Prostate gland (tissue), 2 donors: ENCODE data around the gene RNPEPL1. TPM values are rescaled to one million over a fixed set of nuclear protein-coding genes. Genes with fewer than 3 reads are reported as not detected.

Source experiments
- DNase-seq: peaks from one replicate; pipeline ENCODE4 v3.0.0-alpha.2; 2019; ENCODE audit warnings: low spot score
- H3K27ac ChIP-seq, 2 donors: fragments of 200-600 bp; sonication (generic); 2 replicates each; pipeline ENCODE4 v1.5.1; 2017 to 2019
- H3K27me3 ChIP-seq: fragments of 200-600 bp; sonication (generic); replicated peaks from 2 replicates; pipeline ENCODE4 v1.5.1; 2019; ENCODE audit not compliant: insufficient read depth
- H3K36me3 ChIP-seq, 2 donors: fragments of 200-600 bp; sonication (generic); 1 replicate in 1 of 2; 2 replicates in 1 of 2; pipeline versions ENCODE4 v1.5.1 to v1.8.1; 2017 to 2019
- H3K4me1 ChIP-seq: fragments of 200-600 bp; sonication (generic); replicated peaks from 2 replicates; pipeline ENCODE4 v1.5.1; 2019
- H3K4me3 ChIP-seq, 2 donors: fragments of 200-600 bp; sonication (generic); 2 replicates each; pipeline ENCODE4 v1.5.1; 2017 to 2019
- H3K9me3 ChIP-seq: fragments of 200-600 bp; sonication (generic); 2 replicates; pipeline ENCODE4 v1.5.1; 2017
- POLR2A ChIP-seq: fragments of 450-650 bp; IDR thresholded peaks from one replicate; pipeline ENCODE4 v1.6.1; 2016; ENCODE audit warnings: antibody characterized with exemption, mild to moderate bottlenecking
- POLR2AphosphoS5 ChIP-seq: sonication (generic); formaldehyde crosslinking; IDR thresholded peaks from one replicate; pipeline ENCODE4 v1.6.1; 2017; ENCODE audit warnings: antibody characterized with exemption
- WGBS: methylation state at CpG from one replicate; pipeline ENCODE4 v1.1.5; 2018; 5-methylcytosine and 5-hydroxymethylcytosine counted together
- intact Hi-C: fragments of 100-400 bp; cut with DNase I; formaldehyde crosslinking; loops from one replicate; pipeline ENCODE4 v1.14.2; 2022
- total RNA-seq, 2 donors: library from RNA; depleted of rRNA; stranded (reverse); fragments of >200 nt; gene quantifications; one replicate each; pipeline ENCODE4 v1.1.0, GENCODE V29; 2016
- TF ChIP-seq, protein P1 (sequence below), 4 experiments: fragments of 200-600 bp in 2 of 4; fragments of 450-650 bp in 2 of 4; sonication (generic) in 2 of 4; IDR thresholded peaks; 1 replicate in 3 of 4; 2 replicates in 1 of 4; pipeline ENCODE4 v1.5.1; 2016 to 2019; ENCODE audit warnings: antibody characterized with exemption in 4 of 4, mild to moderate bottlenecking in 2 of 4, moderate library complexity in 2 of 4

Gene RNPEPL1
- total RNA-seq, 2 donors from 2014 or later: 36.9 to 94.7 TPM

DNA sequence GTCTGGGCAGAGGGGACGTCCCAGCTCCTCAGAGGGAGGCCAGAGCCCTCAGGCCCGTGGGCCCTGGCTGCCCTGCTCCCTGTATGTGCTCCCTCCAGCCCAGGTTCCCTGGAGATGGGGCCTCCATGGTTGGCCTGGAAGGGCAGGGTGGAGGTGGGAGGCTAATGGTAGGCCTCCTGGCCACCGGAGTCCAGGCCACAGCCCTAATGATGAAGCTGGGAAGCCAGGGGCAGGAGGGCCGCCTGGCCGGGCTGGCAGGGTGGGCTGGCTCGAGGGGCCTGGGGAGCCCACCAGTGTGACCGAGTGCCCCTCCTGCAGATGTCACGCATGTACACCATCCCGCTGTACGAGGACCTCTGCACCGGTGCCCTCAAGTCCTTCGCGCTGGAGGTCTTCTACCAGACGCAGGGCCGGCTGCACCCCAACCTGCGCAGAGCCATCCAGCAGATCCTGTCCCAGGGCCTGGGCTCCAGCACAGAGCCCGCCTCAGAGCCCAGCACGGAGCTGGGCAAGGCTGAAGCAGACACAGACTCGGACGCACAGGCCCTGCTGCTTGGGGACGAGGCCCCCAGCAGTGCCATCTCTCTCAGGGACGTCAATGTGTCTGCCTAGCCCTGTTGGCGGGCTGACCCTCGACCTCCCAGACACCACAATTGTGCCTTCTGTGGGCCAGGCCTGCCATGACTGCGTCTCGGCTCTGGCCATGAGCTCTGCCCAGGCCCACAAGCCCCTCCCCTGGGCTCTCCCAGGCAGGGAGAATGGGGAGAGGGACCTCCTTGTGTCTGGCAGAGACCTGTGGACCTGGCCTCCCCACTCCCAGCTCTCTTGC is 9.2 kb downstream of the RNPEPL1 start:
- Histone ChIP-seq H3K36me3 (peaks cover 11 to 23% of the 10 kb centered on the region in 2 donors), H3K4me3 (no peak overlapping the region), H3K27ac (no peak overlapping the region), H3K9me3 (no peaks in the 10 kb centered on the region), H3K4me1 (no peaks in the 10 kb centered on the region), H3K27me3 (no peaks in the 10 kb centered on the region)
- 85% methylated on average over 25 of the region's 26 CpGs for WGBS
- DNase-seq: no peak
- no peak for TF ChIP-seq POLR2AphosphoS5
- TF ChIP-seq, protein P1, sequence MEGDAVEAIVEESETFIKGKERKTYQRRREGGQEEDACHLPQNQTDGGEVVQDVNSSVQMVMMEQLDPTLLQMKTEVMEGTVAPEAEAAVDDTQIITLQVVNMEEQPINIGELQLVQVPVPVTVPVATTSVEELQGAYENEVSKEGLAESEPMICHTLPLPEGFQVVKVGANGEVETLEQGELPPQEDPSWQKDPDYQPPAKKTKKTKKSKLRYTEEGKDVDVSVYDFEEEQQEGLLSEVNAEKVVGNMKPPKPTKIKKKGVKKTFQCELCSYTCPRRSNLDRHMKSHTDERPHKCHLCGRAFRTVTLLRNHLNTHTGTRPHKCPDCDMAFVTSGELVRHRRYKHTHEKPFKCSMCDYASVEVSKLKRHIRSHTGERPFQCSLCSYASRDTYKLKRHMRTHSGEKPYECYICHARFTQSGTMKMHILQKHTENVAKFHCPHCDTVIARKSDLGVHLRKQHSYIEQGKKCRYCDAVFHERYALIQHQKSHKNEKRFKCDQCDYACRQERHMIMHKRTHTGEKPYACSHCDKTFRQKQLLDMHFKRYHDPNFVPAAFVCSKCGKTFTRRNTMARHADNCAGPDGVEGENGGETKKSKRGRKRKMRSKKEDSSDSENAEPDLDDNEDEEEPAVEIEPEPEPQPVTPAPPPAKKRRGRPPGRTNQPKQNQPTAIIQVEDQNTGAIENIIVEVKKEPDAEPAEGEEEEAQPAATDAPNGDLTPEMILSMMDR (IDR thresholded peaks at IDR 0.05): no peak
- TF ChIP-seq POLR2A: no peak
- intact Hi-C loops: no loop called here

DNA sequence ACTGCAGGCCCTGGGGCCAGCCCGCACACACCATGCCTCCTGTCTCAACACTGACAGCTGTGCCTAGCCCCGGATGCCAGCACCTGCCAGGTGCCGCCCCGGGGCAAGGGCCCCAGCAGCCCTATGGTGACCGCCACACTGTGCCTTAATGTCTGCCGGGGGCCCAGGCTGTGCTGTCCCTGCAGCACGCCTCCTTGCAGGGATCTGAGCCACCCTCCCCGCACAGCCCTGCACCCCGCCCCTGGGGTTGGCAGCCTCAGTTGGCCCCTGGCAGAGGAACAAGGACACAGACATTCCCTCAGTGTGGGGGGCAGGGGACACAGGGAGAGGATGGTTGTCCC is 9.8 kb downstream of the RNPEPL1 start:
- DNase-seq: no peak
- Histone ChIP-seq H3K27me3 (no peaks in the 10 kb centered on the region), H3K36me3 (peaks cover 11 to 23% of the 10 kb centered on the region in 2 donors), H3K9me3 (no peaks in the 10 kb centered on the region), H3K4me3 (no peak overlapping the region), H3K4me1 (no peaks in the 10 kb centered on the region), H3K27ac (no peak overlapping the region)
- TF ChIP-seq POLR2AphosphoS5 (no peak), POLR2A (no peak)
- TF ChIP-seq, protein P1 (IDR thresholded peaks at IDR 0.05): no peak
- intact Hi-C loops: no loop called here
- WGBS: 83% methylated on average over 9 of the region's 9 CpGs

DNA sequence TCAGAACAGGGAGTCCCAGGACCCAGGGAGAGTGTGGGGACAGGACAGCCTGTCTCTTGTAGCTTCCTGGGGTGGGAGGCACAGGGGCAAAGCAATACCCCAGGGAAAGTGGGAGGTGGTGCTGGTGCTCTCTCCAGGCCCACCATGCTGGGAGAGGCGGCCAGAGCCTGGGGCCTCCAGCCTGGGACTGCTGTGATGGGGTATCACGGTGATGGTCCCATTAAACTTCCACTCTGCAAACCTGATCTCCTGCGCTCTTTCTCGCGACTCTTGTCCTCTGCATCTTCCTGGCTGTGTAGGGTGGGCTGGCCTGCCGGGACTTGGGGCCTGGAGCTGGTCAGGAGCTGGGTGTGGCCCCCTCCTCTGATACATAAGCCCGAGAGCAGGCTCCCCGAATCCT is 10.2 kb downstream of the RNPEPL1 start:
- intact Hi-C loops: no loop called here
- WGBS: 81% methylated on average over 8 of the region's 8 CpGs
- no peaks in the 10 kb centered on the region for H3K27me3 ChIP-seq
- peaks cover 11 to 23% of the 10 kb centered on the region in 2 donors for H3K36me3 ChIP-seq
- no peaks in the 10 kb centered on the region for H3K9me3 ChIP-seq
- DNase-seq: no peak
- H3K4me3 ChIP-seq: no peak overlapping the region
- TF ChIP-seq, protein P1 (IDR thresholded peaks at IDR 0.05): no peak
- TF ChIP-seq POLR2A (no peak), POLR2AphosphoS5 (no peak)
- no peaks in the 10 kb centered on the region for H3K4me1 ChIP-seq
- H3K27ac ChIP-seq: no peak overlapping the region

DNA sequence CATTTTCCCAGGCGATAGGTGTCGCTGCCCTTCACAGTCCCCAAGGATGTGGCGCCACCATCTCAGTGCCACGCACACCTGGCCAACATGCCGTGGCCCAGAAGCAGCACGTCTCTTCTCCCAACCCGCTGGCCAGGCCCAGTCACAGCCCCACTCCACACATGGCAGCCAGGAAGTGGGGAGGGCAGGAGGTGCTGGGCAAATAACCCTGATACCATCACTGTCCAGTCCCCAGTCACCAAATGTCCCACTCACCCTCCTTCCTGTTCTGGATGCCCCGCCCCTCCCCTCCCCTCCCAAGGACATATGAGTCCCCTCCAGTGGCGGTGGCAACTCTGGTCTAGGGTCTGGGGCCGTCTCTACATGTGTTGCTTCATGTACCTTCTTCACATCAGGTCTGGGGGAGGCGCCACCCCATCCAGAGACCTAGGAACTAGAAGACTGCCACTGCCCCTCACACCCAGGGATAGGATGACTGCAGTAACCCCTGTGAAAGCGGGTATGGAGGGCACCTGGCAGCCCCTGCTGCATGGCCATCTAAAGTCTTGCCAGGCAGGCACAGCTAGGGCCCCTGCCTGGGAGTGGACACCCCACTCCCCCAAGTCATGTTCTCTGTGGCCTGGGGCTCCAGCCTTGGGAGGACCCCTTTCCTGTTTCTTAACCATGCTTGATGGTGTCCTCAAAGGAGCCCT is 10.9 kb downstream of the RNPEPL1 start:
- 87% methylated on average over 12 of the region's 12 CpGs for WGBS

More for the DNA sequence above, 10.9 kb downstream of the RNPEPL1 start:
- H3K9me3 ChIP-seq: no peaks in the 10 kb centered on the region
- H3K36me3 ChIP-seq: peaks cover 11 to 23% of the 10 kb centered on the region in 2 donors
- intact Hi-C loops: no loop called here
- no peak for DNase-seq
- H3K4me1 ChIP-seq: no peaks in the 10 kb centered on the region
- no peak overlapping the region for H3K4me3 ChIP-seq
- TF ChIP-seq POLR2AphosphoS5: no peak
- no peak for TF ChIP-seq POLR2A
- TF ChIP-seq, protein P1 (IDR thresholded peaks at IDR 0.05): no peak
- peak overlapping the region; percentile 25 to 47 for H3K27ac ChIP-seq
- no peaks in the 10 kb centered on the region for H3K27me3 ChIP-seq
